SU-DHL-6 (cell line): ENCODE results near the gene NEAT1.

Experiments
- H2AFZ ChIP-seq: fragments of 200-600 bp; sonication (generic); 2 replicates; pipeline ENCODE4 v1.6.1; 2014; ENCODE audit warnings: low read depth, mild to moderate bottlenecking, moderate library complexity, mixed read lengths, antibody characterized with exemption, low read length; ENCODE audit not compliant: severe bottlenecking
- H3F3A ChIP-seq: fragments of 200-600 bp; shearing (Covaris generic); 2 replicates; pipeline ENCODE4 v1.6.0; 2016; ENCODE audit warnings: antibody characterized with exemption, mild to moderate bottlenecking; ENCODE audit not compliant: insufficient read depth
- H3K27ac ChIP-seq: fragments of 200-600 bp; sonication (generic); 2 replicates; pipeline ENCODE4 v1.5.1; 2016; ENCODE audit warnings: low read depth, mild to moderate bottlenecking, low read length, moderate library complexity, mixed read lengths
- H3K27me3 ChIP-seq: fragments of 200-600 bp; sonication (generic), shearing (Covaris generic); 2 replicates; pipeline ENCODE4 v1.6.0; 2014; ENCODE audit warnings: mild to moderate bottlenecking, low read length
- H3K36me3 ChIP-seq: fragments of 200-600 bp; sonication (generic); 2 replicates; pipeline ENCODE4 v1.6.1; 2014; ENCODE audit warnings: mild to moderate bottlenecking, low read length, mixed read lengths
- H3K4me2 ChIP-seq: fragments of 300-600, 200-600 bp; shearing (Covaris generic), sonication (generic); 2 replicates; pipeline ENCODE4 v1.6.0; 2014; ENCODE audit warnings: low read length, low read depth, mild to moderate bottlenecking; ENCODE audit not compliant: poor library complexity, severe bottlenecking
- H3K4me3 ChIP-seq: fragments of 200-600 bp; sonication (generic); 2 replicates; pipeline ENCODE4 v1.5.1; 2014; ENCODE audit warnings: antibody characterized with exemption, low read length, mild to moderate bottlenecking, mixed read lengths; ENCODE audit not compliant: insufficient read depth, poor library complexity, severe bottlenecking
- H3K79me2 ChIP-seq: fragments of 200-600 bp; sonication (generic); 2 replicates; pipeline ENCODE4 v1.6.1; 2014; ENCODE audit warnings: mild to moderate bottlenecking, low read length, moderate library complexity; ENCODE audit not compliant: insufficient read depth
- H3K9ac ChIP-seq: fragments of 200-600 bp; sonication (generic); 2 replicates; pipeline ENCODE4 v1.7.0; 2014; ENCODE audit warnings: mild to moderate bottlenecking, low read length
- H3K9me2 ChIP-seq: fragments of 200-600 bp; sonication (generic); replicated peaks from 2 replicates; pipeline ENCODE4 v1.6.1; 2014; ENCODE audit warnings: low read length; ENCODE audit not compliant: insufficient read depth
- H3K9me3 ChIP-seq: fragments of 200-600 bp; sonication (generic); 2 replicates; pipeline ENCODE4 v1.6.1; 2014; ENCODE audit warnings: low read length, mixed read lengths; ENCODE audit not compliant: insufficient read depth
- H4K20me1 ChIP-seq: fragments of 200-600 bp; sonication (generic); 2 replicates; pipeline ENCODE4 v1.6.1; 2014; ENCODE audit warnings: low read depth, mild to moderate bottlenecking, antibody characterized with exemption, low read length, moderate library complexity, mixed read lengths
- CTCF ChIP-seq: fragments of 200-600 bp; sonication (generic); IDR thresholded peaks from one replicate; pipeline ENCODE4 v1.5.1; 2017; ENCODE audit warnings: antibody characterized with exemption, mild to moderate bottlenecking, low read length, moderate library complexity; ENCODE audit not compliant: insufficient read depth, poor library complexity, severe bottlenecking
- EZH2phosphoT487 ChIP-seq: fragments of 200-600 bp; sonication (generic), shearing (Covaris generic); conservative IDR thresholded peaks from 2 replicates; pipeline ENCODE4 v1.6.1; 2018; ENCODE audit warnings: mild to moderate bottlenecking, antibody characterized with exemption, low read length, moderate library complexity, mixed read lengths

The NEAT1 gene

DNA sequence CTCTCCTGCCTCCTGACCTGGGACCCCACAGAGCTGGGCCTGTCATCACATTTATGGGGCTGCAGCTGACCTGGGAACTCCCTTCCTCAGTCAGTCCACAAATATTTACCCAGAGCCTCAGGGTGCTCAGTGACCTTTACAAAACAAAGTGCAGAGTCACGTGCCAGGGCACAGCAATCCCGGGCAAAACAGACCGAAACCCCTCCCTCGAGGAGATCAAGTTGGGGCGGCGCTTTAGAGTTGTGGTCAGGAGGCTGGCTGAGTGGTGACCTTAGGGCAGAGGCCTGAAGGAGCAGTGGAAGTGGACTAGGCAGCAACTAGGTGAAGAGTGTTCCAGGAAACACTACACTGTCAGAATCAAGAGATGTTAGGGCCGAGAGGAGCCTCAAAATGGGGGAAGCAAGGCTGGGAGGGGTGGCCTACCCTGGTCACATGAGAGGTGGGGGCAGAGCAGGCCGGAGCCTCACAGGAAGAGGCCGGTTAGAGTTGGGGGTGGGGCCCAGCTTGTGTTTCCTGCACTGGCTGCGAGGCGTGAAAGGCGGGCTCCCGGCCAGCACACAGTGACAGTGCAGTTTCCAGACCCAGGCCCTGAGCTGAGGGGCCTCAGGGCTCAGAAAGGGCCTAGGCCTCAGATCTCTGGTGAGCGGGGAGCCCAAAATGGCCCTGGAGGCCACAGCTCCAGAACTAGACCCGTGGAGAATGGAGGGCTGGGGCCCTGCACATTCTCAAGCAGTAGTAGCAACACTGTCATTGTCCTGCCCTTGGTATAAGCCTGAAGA, 3.7 kb upstream of the NEAT1 start:
- Histone ChIP-seq H3K27me3 (no peaks in the 10 kb centered on the region), H3K27ac (peak overlapping the region; percentile 98), H3K9me3 (no peaks in the 10 kb centered on the region), H3K79me2 (peaks cover 23% of the 10 kb centered on the region), H3F3A (peaks cover 64% of the 10 kb centered on the region), H3K9ac (peak overlapping the region; percentile 99), H3K4me3 (peak overlapping the region; percentile 47), H2AFZ (no peak overlapping the region), H3K4me2 (peak overlapping the region; percentile 98), H4K20me1 (no peaks in the 10 kb centered on the region), H3K36me3 (no peaks in the 10 kb centered on the region), H3K9me2 (no peaks in the 10 kb centered on the region)
- TF ChIP-seq EZH2phosphoT487: no peak
- no peak for TF ChIP-seq CTCF

DNA sequence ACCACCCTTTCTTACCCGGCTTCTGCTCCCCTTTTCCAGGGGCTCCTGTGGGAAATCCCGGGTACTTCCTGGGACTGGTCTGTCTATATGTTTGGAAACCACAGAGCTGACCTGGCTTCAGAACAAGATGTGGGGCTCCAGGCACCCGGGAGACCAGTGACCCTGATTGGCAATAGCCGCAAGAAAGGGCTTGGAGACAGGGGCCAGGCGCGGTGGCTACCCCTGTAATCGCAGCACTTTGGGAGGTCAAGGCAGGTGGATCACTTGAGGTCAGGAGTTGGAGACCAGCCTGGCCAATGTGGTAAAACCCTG, 3.2 kb upstream of the NEAT1 start:
- Histone ChIP-seq H3K36me3 (no peaks in the 10 kb centered on the region), H4K20me1 (no peaks in the 10 kb centered on the region), H3K9me2 (no peaks in the 10 kb centered on the region), H2AFZ (no peak overlapping the region), H3K79me2 (peaks cover 28% of the 10 kb centered on the region), H3K4me3 (peak overlapping the region; percentile 47), H3K4me2 (peak overlapping the region; percentile 98), H3K9me3 (no peaks in the 10 kb centered on the region), H3F3A (peaks cover 70% of the 10 kb centered on the region), H3K9ac (peak overlapping the region; percentile 99), H3K27me3 (no peaks in the 10 kb centered on the region), H3K27ac (peak overlapping the region; percentile 98)
- no peak for TF ChIP-seq EZH2phosphoT487
- TF ChIP-seq CTCF: no peak

DNA sequence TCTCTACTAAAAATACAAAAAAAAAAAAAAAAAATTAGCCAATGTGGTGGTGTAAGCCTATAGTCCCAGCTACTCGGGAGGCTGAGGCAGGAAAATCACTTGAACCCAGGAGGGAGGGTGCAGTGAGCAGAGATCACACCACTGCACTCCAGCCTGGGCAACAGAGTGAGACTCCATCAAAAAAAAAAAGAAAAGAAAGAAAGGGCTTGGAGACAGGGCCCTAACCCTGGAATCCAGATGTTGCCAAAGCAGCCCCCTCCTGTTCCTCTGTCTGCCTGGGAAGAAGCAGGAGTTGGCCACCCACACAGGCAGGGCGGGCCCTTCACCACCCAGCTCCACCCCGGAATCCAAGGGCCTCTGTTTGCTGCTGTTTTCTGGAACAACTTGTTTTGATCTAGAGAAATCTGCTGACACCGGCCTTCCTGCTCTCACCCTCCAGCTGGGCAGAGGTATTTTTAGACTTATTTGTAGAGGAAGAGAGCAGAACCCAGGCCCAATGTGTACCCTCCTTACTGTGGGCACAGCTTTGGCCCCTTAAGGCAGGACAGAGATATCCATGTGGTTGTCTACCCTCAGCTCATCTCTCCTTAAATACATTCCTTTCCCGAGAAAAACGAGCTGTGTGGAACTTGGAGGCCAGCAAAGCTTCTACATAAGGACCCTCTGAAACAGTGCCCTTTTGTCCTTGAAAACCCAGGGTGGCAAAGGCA, 2.7 kb upstream of the NEAT1 start:
- peak overlapping the region; percentile 98 for H3K4me2 ChIP-seq
- no peaks in the 10 kb centered on the region for H3K9me3 ChIP-seq
- H4K20me1 ChIP-seq: no peaks in the 10 kb centered on the region
- H3K4me3 ChIP-seq: peak overlapping the region; percentile 47
- peaks cover 75% of the 10 kb centered on the region for H3F3A ChIP-seq
- H3K27me3 ChIP-seq: no peaks in the 10 kb centered on the region
- peaks cover 33% of the 10 kb centered on the region for H3K79me2 ChIP-seq
- H3K9me2 ChIP-seq: no peaks in the 10 kb centered on the region
- peak overlapping the region; percentile 99 for H3K9ac ChIP-seq
- H3K36me3 ChIP-seq: no peaks in the 10 kb centered on the region
- no peak overlapping the region for H2AFZ ChIP-seq
- TF ChIP-seq EZH2phosphoT487: no peak
- TF ChIP-seq CTCF: no peak
- H3K27ac ChIP-seq: peak overlapping the region; percentile 98
